HepG2 (cell line): ENCODE measurements around the gene KLF11. TPM values are rescaled to one million over a fixed set of nuclear protein-coding genes. Genes with fewer than 3 reads are reported as not detected.

Experiments
- ATAC-seq: fragments of 200-7000 bp; cut with Tn5 transposase; 3 replicates; pipeline ENCODE4 v1.9.1; 2020; ENCODE audit warnings: mild to moderate bottlenecking, moderate library complexity
- BruUV-seq: library from RNA; stranded (reverse); fragments of 400-500 nt; replicated peaks from 2 replicates; lab custom pipeline; 2021; lab: Mats Ljungman, UMichigan
- CTCF ChIA-PET: fragments of 300-600 bp; formaldehyde crosslinking; extraction: SDS; loops from one replicate; lab custom pipeline; 2021; ENCODE audit warnings: low total read pairs, inconsistent platforms, low intra/inter-chr PET ratio; lab: Yijun Ruan, JAX
- POLR2A ChIA-PET: fragments of 350-600 bp; sonication (Branson Sonifier 250); formaldehyde crosslinking; loops from one replicate; lab custom pipeline; 2020; ENCODE audit warnings: antibody characterized with exemption, inconsistent platforms; lab: Yijun Ruan, JAX
- DNase-seq: peaks from one replicate; pipeline ENCODE4 v3.0.0-alpha.2; 2015; ENCODE audit warnings: low spot score
- FAIRE-seq: peaks from 3 replicates; lab custom pipeline; 2011; peaks lifted over from hg19 to GRCh38; lab: Jason Lieb, UNC
- H2AFZ ChIP-seq: one replicate; pipeline ENCODE4 v1.6.1; 2011; ENCODE audit warnings: low read length, inconsistent platforms
- H3K27ac ChIP-seq: fragments of 300-600 bp; 3 replicates; pipeline ENCODE4 v1.8.0; 2011; ENCODE audit warnings: mixed run types, mild to moderate bottlenecking, mixed read lengths, low read length, inconsistent platforms; ENCODE audit not compliant: insufficient read depth; ENCODE audit errors: extremely low read length
- H3K27me3 ChIP-seq, 2 experiments: fragments of 200-600 bp in 1 of 2; 2 replicates in 1 of 2; 3 replicates in 1 of 2; pipeline versions ENCODE4 v1.6.0 to v1.8.0; 2011; ENCODE audit warnings: low read length in 2 of 2, mild to moderate bottlenecking in 2 of 2, moderate library complexity in 2 of 2, inconsistent platforms in 1 of 2; ENCODE audit not compliant: insufficient read depth in 2 of 2, control insufficient read depth in 1 of 2
- H3K36me3 ChIP-seq, 2 experiments: fragments of 200-600 bp in 1 of 2; replicated peaks in 1 of 2; 2 replicates in 1 of 2; 3 replicates in 1 of 2; pipeline versions ENCODE4 v1.5.1 to v1.8.0; 2011; ENCODE audit warnings: low read length in 2 of 2, inconsistent platforms in 1 of 2; ENCODE audit not compliant: insufficient read depth in 2 of 2, control insufficient read depth in 1 of 2
- H3K4me1 ChIP-seq: 2 replicates; pipeline ENCODE4 v1.5.1; 2012; ENCODE audit warnings: low read length, inconsistent platforms; ENCODE audit not compliant: insufficient read depth
- H3K4me2 ChIP-seq: 2 replicates; pipeline ENCODE4 v1.6.0; 2011; ENCODE audit warnings: low read depth, low read length, inconsistent platforms
- H3K4me3 ChIP-seq, 3 experiments: fragments of 200-600 bp in 1 of 3; sonication (generic), shearing (Covaris generic) in 1 of 3; replicated peaks in 1 of 3; 2 replicates each; pipeline ENCODE4 v1.5.1; 2011 to 2016; ENCODE audit warnings: low read length in 3 of 3, inconsistent platforms in 2 of 3, low read depth in 2 of 3, mild to moderate bottlenecking in 2 of 3, control low read depth in 1 of 3, mixed read lengths in 1 of 3; ENCODE audit not compliant: insufficient read depth in 1 of 3
- H3K79me2 ChIP-seq: one replicate; pipeline ENCODE4 v1.6.1; 2011; ENCODE audit warnings: low read length, inconsistent platforms; ENCODE audit not compliant: insufficient read depth
- H3K9ac ChIP-seq: 2 replicates; pipeline ENCODE4 v1.6.0; 2011; ENCODE audit warnings: mild to moderate bottlenecking, low read depth, low read length, inconsistent platforms; ENCODE audit not compliant: insufficient read depth
- H3K9me3 ChIP-seq: 2 replicates; pipeline ENCODE4 v1.5.1; 2012; ENCODE audit warnings: mild to moderate bottlenecking, low read length
- H4K20me1 ChIP-seq: 2 replicates; pipeline ENCODE4 v1.6.0; 2011; ENCODE audit warnings: inconsistent platforms, mild to moderate bottlenecking, low read length, moderate library complexity; ENCODE audit not compliant: insufficient read depth
- MAZ ChIP-seq, 2 experiments: sonication (generic) in 1 of 2; formaldehyde crosslinking in 1 of 2; IDR thresholded peaks; 2 replicates each; pipeline versions ENCODE4 v1.5.0 to v1.6.1; 2012 to 2020; ENCODE audit warnings: low read depth in 2 of 2, mild to moderate bottlenecking in 2 of 2, borderline replicate concordance in 1 of 2, improper control_type of control experiment in 1 of 2, low read length in 1 of 2, missing genetic modification reagents in 1 of 2, moderate library complexity in 1 of 2
- REST ChIP-seq, 2 experiments: IDR thresholded peaks; 2 replicates each; pipeline ENCODE4 v1.6.1; 2011 to 2012; ENCODE audit warnings: low read length in 2 of 2, borderline replicate concordance in 1 of 2, low read depth in 1 of 2, mild to moderate bottlenecking in 1 of 2, moderate library complexity in 1 of 2
- TERF1 ChIP-seq: sonication (generic); formaldehyde crosslinking; IDR thresholded peaks from 2 replicates; pipeline ENCODE4 v1.8.0; 2022; ENCODE audit warnings: mild to moderate bottlenecking, missing genetic modification reagents, moderate library complexity
- UBTF ChIP-seq: sonication (generic); formaldehyde crosslinking; IDR thresholded peaks from 2 replicates; pipeline ENCODE4 v1.4.0; 2020; ENCODE audit warnings: mild to moderate bottlenecking, missing genetic modification reagents
- WGBS: methylation state at CpG from one replicate; pipeline ENCODE4 v1.1.6; 2017; ENCODE audit warnings: low lambda C conversion rate; 5-methylcytosine and 5-hydroxymethylcytosine counted together
- in situ Hi-C: cut with HindIII; loops from 2 replicates; pipeline ENCODE4 v1.10.0; 2017; ENCODE audit warnings: low pct_unique_long_range_greater_than_20kb; ENCODE audit not compliant: extremely low pct_ligation_motif_present
- intact Hi-C: fragments of 100-400 bp; cut with micrococcal nuclease; formaldehyde crosslinking; loops from one replicate; pipeline ENCODE4 v1.10.0; 2022; ENCODE audit not compliant: unreplicated experiment
- polyA plus RNA-seq, 8 experiments: library from polyadenylated mRNA; depleted of rRNA in 3 of 8; stranded (reverse) in 7 of 8; unstranded in 1 of 8; fragments of >200 nt; fragmentation: Illumina TruSeq in 4 of 8; extraction: Trizol in 4 of 8; gene quantifications; 2 replicates each; pipeline versions ENCODE4 v1.2.1 to v1.2.3, GENCODE V29; 2011 to 2016; ENCODE audit warnings: low read depth in 4 of 8, missing spikeins in 1 of 8, mixed read lengths in 1 of 8; ENCODE audit not compliant: insufficient read depth in 1 of 8
- total RNA-seq, 5 experiments: library from RNA; depleted of rRNA; stranded (reverse); fragments of >200 nt; fragmentation: Illumina TruSeq; extraction: Trizol; gene quantifications; 2 replicates each; pipeline ENCODE4 v1.2.3, GENCODE V29; 2016; ENCODE audit warnings: low read depth in 1 of 5

Gene KLF11
- total and polyA plus RNA-seq, 2 of the 13 experiments (the other 11 are each of a cell fraction or from before 2014, with no cell fraction given) = 2.5 to 11.8 TPM

GRCh38 chr2:10035633-10036032, 7.7 kb upstream of the KLF11 start:
- ATAC-seq = no peak
- H4K20me1 ChIP-seq = no peaks in the 10 kb centered on the region
- CTCF ChIA-PET = no interaction called here
- no peak overlapping the region for H3K27ac ChIP-seq
- in situ Hi-C loops = no loop called here
- no peaks in the 10 kb centered on the region for H3K9me3 ChIP-seq
- no peak for TF ChIP-seq REST (IDR thresholded peaks at IDR 0.05; ENCODE audit: borderline replicate concordance in 1 of 2, low read depth in 1 of 2, low read length in 2 of 2)
- TF ChIP-seq TERF1 (CRISPR knock-in tag) = 0 out of 2 replicates have a peak, but pooled peaks have one; percentile 35
- TF ChIP-seq MAZ (IDR thresholded peaks at IDR 0.05; ENCODE audit: borderline replicate concordance, low read depth, low read length) = no peak
- 0 out of 2 replicates have a peak, but pooled peaks have one; percentile 9 for TF ChIP-seq MAZ (CRISPR knock-in tag; IDR thresholded peaks at IDR 0.05; ENCODE audit: low read depth)
- TF ChIP-seq UBTF = 0 out of 2 replicates have a peak, but pooled peaks have one; percentile 12
- H3K36me3 ChIP-seq = no peaks in the 10 kb centered on the region
- H3K4me3 ChIP-seq = no peak overlapping the region
- no peak for FAIRE-seq
- no peak overlapping the region for H3K4me2 ChIP-seq
- no TSS peak for BruUV-seq
- no peak overlapping the region for H2AFZ ChIP-seq
- POLR2A ChIA-PET = no interaction called here
- no peak overlapping the region for H3K9ac ChIP-seq
- intact Hi-C loops = no loop called here
- peaks cover 32% of the 10 kb centered on the region for H3K4me1 ChIP-seq
- no peaks in the 10 kb centered on the region for H3K79me2 ChIP-seq
- 26% methylated on average over 5 of the region's 5 CpGs for WGBS
- H3K27me3 ChIP-seq = peaks cover 5 to 66% of the 10 kb centered on the region in 2 experiments
- no peak for DNase-seq
